ENCODE results near the gene RNF220. TPM values are rescaled to one million over a fixed set of nuclear protein-coding genes. Genes with fewer than 3 reads are reported as not detected.
"Not testable (repeated sequence)": the region's sequence is repeated elsewhere in the genome, so short reads cannot be mapped to it uniquely, and the experiment has no call there.

The RNF220 gene
- total RNA-seq, 2 experiments from 2014 or later, result 81.8 to 94.1 TPM

DNA sequence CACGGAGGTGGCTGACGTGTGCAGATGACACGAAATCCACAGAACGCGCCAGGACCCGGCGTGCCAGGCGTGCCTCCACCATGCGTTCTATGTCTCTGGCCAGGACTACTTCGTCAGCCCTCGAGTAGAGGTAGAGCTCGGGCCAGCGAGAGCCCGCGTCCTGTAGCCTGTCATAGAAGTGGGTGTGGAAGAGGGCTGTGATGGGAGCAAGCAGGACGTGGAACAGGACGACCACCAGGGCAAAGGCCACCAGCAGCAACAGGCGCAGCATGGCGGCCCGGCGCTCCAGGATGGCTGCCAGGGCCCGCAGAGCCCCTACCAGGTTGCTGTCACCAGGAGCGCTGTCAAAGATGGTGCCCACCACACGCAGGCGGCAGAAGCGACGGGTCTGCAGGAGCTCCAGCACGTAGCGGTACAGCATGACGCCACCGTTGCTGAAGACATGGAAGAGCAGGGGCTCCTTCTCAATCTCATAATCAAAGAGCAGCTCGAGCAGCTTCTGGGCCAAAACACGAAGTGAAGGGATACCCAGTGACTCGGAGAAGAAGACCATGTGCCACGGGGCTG lies 249.6 kb downstream of the RNF220 start:
- H3K4me1 Mint-ChIP-seq, result no peaks in the 10 kb centered on the region
- DNase-seq, result no peak
- no peak overlapping the region for H3K27ac Mint-ChIP-seq
- H3K27me3 Mint-ChIP-seq, result no peaks in the 10 kb centered on the region
- CTCF ChIA-PET, result interaction anchor here (0.9 to 1.1 kb wide), 3 partner anchors 10 to 43 kb away, joined by 3 to 4 read pairs (median 3); no protein-coding TSS in a partner anchor
- no peak for ATAC-seq
- H3K36me3 Mint-ChIP-seq, result no peaks in the 10 kb centered on the region
- no peak overlapping the region for H3K4me3 Mint-ChIP-seq
- H3K9me3 Mint-ChIP-seq (ENCODE audit: low read depth), result no peaks in the 10 kb centered on the region

DNA sequence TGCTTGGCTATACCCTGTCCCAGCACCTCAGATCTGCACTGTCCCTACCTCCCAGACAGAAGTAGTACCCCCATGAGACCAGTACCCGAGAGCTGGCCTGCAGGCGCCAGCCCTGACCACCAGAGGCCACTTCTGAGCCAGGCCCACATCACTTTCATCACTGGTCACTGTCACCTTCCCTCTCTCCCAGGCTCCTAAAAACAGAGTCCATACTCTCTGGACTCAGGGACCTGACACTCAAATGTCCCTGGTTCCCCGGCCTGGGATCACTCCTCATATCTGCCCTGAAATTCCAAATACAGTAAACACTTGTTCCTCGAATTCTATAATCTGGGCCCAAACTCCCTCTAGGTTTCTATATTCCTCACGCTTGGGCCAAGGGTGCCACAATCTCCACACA lies 250.6 kb downstream of the RNF220 start:
- no peaks in the 10 kb centered on the region for H3K9me3 Mint-ChIP-seq (ENCODE audit: low read depth)
- DNase-seq (no peak), ATAC-seq (no peak)
- no peaks in the 10 kb centered on the region for H3K27me3 Mint-ChIP-seq
- H3K4me1 Mint-ChIP-seq, result no peaks in the 10 kb centered on the region
- no peak overlapping the region for H3K4me3 Mint-ChIP-seq
- H3K36me3 Mint-ChIP-seq, result no peaks in the 10 kb centered on the region
- CTCF ChIA-PET, result interaction anchor here (0.6 to 1.5 kb wide), 7 partner anchors 8 to 46 kb away, joined by 3 to 5 read pairs (median 3); no protein-coding TSS in a partner anchor
- no peak overlapping the region for H3K27ac Mint-ChIP-seq

DNA sequence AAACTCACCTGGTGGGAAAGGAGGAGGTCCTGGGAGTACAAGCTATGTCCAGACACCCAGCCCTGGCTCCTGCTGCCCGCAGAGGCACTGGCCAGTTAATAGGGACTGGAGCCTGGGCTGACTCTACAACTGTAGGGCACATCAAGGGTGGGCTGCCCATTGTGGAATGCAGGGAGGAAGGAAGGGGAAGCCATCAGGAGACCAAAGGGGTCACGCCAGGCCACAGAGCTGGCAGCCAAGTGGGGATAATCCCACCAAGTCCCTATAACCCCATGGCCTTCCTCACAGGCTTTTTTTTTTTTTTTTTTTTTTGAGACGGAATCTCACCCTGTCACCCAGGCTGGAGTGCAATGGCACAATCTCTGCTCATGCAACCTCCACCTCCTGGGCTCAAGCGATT lies 254.5 kb downstream of the RNF220 start:
- no peak for DNase-seq
- Mint-ChIP-seq H3K27ac (no peak overlapping the region), H3K4me3 (no peak overlapping the region), H3K27me3 (no peaks in the 10 kb centered on the region), H3K36me3 (no peaks in the 10 kb centered on the region), H3K9me3 (ENCODE audit: low read depth) (no peaks in the 10 kb centered on the region), H3K4me1 (peaks cover 2% of the 10 kb centered on the region)
- CTCF ChIA-PET, result interaction anchor here (0.7 to 1.1 kb wide), 2 partner anchors 13 to 15 kb away, joined by 3 to 4 read pairs; partner anchors contain the start of genes ARMH1 and TMEM53
- ATAC-seq, result no peak

DNA sequence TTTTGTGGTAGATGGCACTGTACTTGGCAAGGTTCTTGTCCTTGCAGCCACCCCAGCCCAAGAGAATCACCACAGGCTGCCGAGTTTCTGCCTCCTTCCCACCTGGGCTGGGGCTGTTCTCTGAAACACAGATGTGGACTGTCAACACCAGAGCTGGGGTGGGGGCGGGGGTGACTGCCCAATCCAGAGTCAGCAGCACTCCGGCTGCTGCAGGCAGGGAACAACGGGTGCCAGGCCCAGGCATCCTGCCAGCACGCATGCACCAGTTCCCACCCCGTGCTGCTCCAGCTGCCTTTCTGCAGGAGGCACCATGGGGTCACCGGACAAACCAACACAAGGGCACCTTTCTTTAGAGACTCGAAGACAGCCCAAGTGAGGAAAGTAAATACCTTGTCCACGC lies 255.1 kb downstream of the RNF220 start:
- H3K4me3 Mint-ChIP-seq, result no peak overlapping the region
- CTCF ChIA-PET, result interaction anchor here (0.7 to 3.2 kb wide), 3 partner anchors 8 to 15 kb away, joined by 3 to 20 read pairs (median 4); partner anchors contain the start of genes ARMH1 and TMEM53
- DNase-seq (no peak), ATAC-seq (no peak)
- no peaks in the 10 kb centered on the region for H3K36me3 Mint-ChIP-seq
- peaks cover 9% of the 10 kb centered on the region for H3K4me1 Mint-ChIP-seq
- no peaks in the 10 kb centered on the region for H3K9me3 Mint-ChIP-seq (ENCODE audit: low read depth)
- H3K27me3 Mint-ChIP-seq, result no peaks in the 10 kb centered on the region
- no peak overlapping the region for H3K27ac Mint-ChIP-seq

DNA sequence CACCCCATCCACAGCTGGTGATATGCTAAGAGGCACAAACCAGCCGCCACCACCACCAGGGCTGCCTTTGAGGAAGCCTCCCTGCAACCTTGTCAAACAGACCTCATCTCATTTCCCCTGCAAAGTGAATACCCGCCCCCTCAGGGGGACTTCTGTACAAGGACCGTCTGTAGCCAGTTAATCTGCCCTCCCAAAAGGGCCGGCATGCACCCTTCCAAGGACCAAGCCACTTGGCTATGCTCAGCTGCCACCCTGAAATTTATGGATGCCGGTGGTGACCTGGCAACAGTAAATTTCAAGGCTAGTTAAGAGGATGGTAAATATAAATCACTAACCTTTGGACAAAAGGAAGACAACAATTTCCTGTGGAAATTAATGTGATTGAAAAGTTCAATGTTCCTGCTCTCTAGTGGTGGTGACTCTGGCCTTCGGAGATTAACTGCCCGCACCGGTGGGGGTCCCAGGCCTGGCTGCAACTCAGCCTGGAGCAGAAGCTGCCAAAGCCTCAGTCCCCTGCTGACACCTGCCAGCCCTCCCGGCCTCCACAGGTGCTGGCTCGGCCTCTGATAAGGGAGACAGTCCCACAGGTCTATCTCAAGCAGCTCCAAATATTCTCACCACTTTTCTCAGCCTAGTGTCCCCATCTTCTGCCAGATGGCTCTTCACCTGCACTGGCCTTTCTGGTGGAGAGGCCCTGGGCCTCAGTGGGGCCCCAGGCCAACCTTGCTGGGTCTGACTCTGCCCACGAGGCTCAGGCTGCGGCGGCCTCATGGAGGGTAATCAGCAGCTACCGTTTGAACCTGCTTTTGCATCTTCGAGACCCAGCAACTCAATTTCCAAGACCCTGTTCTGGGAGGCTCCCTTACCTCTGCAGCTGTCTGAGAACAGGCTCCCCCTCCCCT lies 257.0 kb downstream of the RNF220 start:
- no peak for ATAC-seq
- no peaks in the 10 kb centered on the region for H3K36me3 Mint-ChIP-seq
- H3K27me3 Mint-ChIP-seq, result no peaks in the 10 kb centered on the region
- CTCF ChIA-PET, result interaction anchor here (0.9 to 3.2 kb wide), 5 partner anchors 10 to 344 kb away, joined by 3 to 20 read pairs (median 3); no protein-coding TSS in a partner anchor
- no peak overlapping the region for H3K4me3 Mint-ChIP-seq
- H3K9me3 Mint-ChIP-seq (ENCODE audit: low read depth), result no peaks in the 10 kb centered on the region
- peaks cover 9% of the 10 kb centered on the region for H3K4me1 Mint-ChIP-seq
- no peak overlapping the region for H3K27ac Mint-ChIP-seq
- DNase-seq, result no peak

DNA sequence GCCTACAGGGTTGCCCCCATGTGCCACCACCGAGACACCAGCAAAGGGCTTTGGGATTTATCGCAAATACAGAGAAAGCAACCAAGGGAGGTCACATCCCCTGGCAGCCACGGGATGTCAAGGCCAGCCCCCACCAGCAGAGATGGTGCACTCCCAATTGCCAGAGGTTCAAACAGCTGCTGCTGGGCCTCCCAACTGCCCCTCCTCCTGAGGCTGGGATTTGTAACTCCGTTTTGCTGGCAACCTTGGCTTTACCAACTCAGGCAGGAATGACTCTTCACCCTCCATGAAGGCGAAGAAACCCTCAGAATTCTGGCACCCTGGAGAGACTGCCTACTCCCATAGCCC lies 257.6 kb downstream of the RNF220 start:
- Mint-ChIP-seq H3K9me3 (ENCODE audit: low read depth) (no peaks in the 10 kb centered on the region), H3K27ac (no peak overlapping the region), H3K4me1 (peaks cover 9% of the 10 kb centered on the region), H3K4me3 (no peak overlapping the region), H3K36me3 (no peaks in the 10 kb centered on the region), H3K27me3 (no peaks in the 10 kb centered on the region)
- DNase-seq (no peak), ATAC-seq (no peak)
- CTCF ChIA-PET, result interaction anchor here (0.9 to 3.2 kb wide), 4 partner anchors 10 to 345 kb away, joined by 3 to 20 read pairs (median 4); no protein-coding TSS in a partner anchor

DNA sequence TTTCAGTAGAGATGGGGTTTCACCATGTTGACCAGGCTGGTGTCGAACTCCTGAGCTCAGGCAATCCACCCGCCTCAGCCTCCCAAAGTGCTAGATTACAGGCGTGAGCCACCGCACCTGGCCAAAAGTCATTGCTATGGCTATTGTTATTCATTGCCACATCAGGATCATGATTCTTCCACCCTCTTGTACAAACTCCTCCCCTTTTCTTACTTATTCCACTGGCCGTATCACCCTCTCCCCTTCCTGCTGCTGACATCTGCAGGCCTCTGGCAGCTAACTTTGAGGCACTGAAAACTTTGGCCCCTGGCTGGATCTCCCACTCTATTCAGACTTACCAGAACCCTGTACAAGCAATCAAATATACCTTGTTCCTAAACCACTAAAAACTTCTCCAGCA lies 258.4 kb downstream of the RNF220 start:
- DNase-seq (no peak), ATAC-seq (no peak)
- Mint-ChIP-seq H3K27me3 (no peaks in the 10 kb centered on the region), H3K36me3 (no peaks in the 10 kb centered on the region), H3K27ac (no peak overlapping the region), H3K4me3 (no peak overlapping the region), H3K4me1 (peaks cover 9% of the 10 kb centered on the region), H3K9me3 (ENCODE audit: low read depth) (no peaks in the 10 kb centered on the region)
- CTCF ChIA-PET, result interaction anchor here (0.9 to 3.2 kb wide), 4 partner anchors 11 to 33 kb away, joined by 3 to 20 read pairs (median 6); partner anchors contain the start of gene ARMH1

DNA sequence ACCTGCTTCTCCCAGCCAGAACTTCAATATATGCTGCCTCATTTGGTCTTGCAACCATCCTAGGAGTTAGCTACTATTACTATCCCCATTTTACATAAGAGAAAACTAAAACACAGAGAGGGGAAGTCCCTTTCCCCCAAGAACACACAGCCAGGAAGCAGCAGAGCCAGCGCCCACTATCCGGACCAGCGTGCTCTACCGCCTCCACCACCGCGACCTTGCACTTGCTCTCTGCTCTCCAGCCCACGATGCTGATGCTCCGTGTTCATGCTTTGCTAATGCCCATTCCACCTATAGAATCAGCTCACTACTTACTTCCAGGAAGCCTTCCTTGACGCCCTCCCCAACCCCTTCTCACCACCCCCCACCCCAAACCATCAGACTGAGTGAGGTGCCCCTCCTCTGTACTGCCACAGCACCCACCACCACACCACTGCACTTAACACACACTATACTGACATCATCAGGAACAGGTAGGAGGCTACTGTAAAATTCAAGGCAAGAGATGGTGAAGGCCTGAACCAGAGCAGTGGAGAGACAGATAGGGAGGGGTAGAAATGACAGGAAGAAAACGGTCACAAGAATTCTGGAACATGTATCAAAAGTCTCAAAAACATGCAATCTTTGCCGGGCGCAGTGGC lies 259.8 kb downstream of the RNF220 start:
- H3K27ac Mint-ChIP-seq, result peak overlapping the region; percentile 33
- ATAC-seq (peak; percentile 76), DNase-seq (peak; percentile 50)
- H3K27me3 Mint-ChIP-seq, result no peaks in the 10 kb centered on the region
- no peak overlapping the region for H3K4me3 Mint-ChIP-seq
- peaks cover 9% of the 10 kb centered on the region for H3K4me1 Mint-ChIP-seq
- no peaks in the 10 kb centered on the region for H3K9me3 Mint-ChIP-seq (ENCODE audit: low read depth)
- CTCF ChIA-PET, result interaction anchor here (0.7 to 2.4 kb wide), 4 partner anchors 9 to 12 kb away, joined by 3 to 21 read pairs (median 6); partner anchors contain the start of gene ARMH1
- no peaks in the 10 kb centered on the region for H3K36me3 Mint-ChIP-seq

DNA sequence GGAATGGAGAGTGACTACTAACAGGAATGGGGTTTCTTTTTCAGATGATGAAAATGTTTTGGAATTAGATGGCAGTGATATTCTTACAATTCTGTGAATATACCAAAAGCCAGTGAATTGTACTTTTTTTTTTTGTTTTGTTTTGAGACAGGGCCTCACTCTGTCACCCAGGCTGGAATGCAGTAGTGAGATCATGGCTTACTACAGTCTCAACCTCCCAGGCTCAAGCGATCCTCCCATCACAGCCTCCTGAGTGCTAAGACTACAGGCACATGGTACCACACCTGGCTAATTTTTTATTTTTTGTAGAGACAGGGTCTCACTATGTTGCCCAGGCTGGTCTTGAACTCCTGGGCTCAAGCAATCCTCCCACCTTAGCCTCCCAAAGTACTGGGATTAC lies 261.7 kb downstream of the RNF220 start:
- H3K27ac Mint-ChIP-seq; H3K27me3 Mint-ChIP-seq; ATAC-seq; CTCF ChIA-PET; H3K36me3 Mint-ChIP-seq; H3K4me3 Mint-ChIP-seq; DNase-seq; H3K9me3 Mint-ChIP-seq (ENCODE audit: low read depth): not testable (repeated sequence)
- H3K4me1 Mint-ChIP-seq, result peaks cover 15% of the 10 kb centered on the region

DNA sequence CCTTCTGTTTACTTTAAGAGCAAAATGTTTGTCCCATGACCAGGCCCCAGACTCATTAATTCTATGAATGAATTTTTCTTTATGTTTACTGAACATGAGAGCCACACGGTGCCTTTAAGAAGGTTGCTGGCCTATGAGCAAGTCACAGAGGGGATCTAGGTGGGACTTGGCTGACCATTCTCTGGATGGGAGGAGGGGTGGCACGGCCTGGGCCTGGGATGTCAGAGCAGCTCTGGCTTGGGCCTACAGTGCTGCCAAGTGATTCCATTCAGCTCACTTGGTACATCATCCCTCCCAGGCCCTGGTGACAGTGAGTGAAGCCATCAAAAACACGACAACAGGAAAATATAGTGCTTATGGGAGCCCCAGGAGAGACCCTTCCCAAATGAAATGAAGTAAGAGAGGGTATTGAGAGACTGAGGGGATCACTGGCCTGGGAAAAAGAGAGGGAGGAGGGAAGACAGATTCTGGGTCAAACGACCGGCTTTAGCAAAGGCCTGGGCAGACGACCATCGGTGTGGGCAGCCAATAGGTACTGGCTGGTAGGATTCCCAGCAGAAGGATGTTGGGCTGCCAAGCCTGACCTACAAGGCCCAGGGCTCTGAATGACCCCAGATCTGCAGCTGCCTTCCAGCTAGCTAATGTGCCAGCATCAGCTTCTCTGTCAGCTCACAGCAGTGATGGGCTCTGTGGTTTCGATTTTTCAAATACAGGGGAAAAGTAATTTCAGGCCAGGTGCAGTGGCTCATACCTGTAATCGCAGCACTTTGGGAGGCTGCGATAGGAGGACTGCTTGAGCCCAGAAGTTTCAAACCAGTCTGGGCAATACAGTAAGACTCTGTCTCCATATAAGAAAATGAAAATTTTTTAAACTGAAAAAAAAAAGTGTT lies 265.9 kb downstream of the RNF220 start:
- Mint-ChIP-seq H3K36me3 (no peaks in the 10 kb centered on the region), H3K27me3 (no peaks in the 10 kb centered on the region), H3K9me3 (ENCODE audit: low read depth) (no peaks in the 10 kb centered on the region), H3K4me1 (peaks cover 32% of the 10 kb centered on the region), H3K4me3 (no peak overlapping the region), H3K27ac (no peak overlapping the region)
- CTCF ChIA-PET, result interaction anchor here (6.2 kb wide), 1 partner anchor 19 kb away, joined by 49 read pairs; no protein-coding TSS in a partner anchor
- ATAC-seq (no peak), DNase-seq (no peak)

DNA sequence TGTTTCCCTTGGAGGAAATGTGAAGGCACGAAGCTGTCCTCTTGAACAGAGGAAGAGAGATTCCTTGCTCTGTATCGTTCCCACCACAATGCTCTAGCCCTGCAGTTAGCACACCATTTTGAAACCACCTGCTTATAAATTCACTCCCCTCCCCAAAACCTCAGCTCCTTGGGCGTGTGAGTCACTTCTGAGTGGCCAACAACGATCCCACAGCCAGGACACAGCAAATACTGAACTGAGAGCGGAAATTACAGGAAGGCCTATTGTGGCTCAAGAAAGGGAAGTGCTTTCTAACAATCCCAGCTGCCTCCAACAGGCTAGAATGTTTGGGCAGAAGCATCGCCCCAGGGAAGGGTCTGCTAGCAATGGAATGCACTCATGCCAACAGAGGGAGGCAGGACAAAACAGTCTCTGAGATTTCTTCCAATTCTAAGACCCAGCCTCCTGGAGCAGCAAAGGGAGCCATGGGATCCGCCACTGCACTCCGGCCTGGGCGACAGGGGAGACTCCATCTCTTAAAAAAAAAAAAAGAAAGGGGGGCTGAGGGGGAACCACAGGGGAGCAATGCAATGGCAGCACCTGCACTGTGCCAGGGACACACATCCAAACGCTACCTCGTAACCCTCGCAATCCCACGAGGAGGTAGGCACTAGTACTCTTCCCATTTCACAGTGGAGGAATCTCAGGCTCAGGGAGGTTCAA lies 267.4 kb downstream of the RNF220 start:
- Mint-ChIP-seq H3K4me1 (peaks cover 32% of the 10 kb centered on the region), H3K4me3 (no peak overlapping the region), H3K27ac (peak overlapping the region; percentile 64), H3K36me3 (no peaks in the 10 kb centered on the region), H3K27me3 (no peaks in the 10 kb centered on the region), H3K9me3 (ENCODE audit: low read depth) (no peaks in the 10 kb centered on the region)
- ATAC-seq (no peak), DNase-seq (peak; percentile 60)
- CTCF ChIA-PET, result interaction anchor here (0.6 to 6.2 kb wide), 3 partner anchors 12 to 21 kb away, joined by 3 to 49 read pairs (median 5); no protein-coding TSS in a partner anchor

Data from activated CD8-positive, alpha-beta memory T cell treated with anti-CD3 and anti-CD28 coated beads, Interleukin-2, amount 10 ng/mL, durations not matched to agents 7 days and 5 days (primary cell).